ENCODE data around the gene DNAJC27.

The DNAJC27 gene

DNA sequence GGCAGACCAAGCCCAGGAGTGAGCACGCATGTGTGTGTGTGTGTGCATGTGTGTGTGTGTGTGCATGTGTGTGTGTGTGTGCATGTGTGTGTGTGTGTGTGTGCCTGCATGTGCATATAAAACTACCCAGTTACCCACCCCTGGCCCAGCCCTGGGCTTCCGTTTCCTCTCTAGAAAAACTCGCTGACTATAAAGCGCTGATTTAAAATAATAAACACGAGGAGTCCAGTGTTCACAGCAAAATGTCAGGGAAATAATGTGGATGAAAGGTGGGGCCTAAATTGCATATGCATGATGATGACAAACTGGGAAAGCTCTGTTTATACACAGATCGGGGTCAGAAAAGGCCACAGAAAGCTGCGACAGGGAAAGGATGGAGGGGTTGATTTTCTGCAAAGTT is 59.2 kb downstream of the DNAJC27 start:
- Histone ChIP-seq H3K27me3 (ENCODE audit: control insufficient read depth, insufficient read depth, low read length) (no peaks in the 10 kb centered on the region), H3K9me3 (ENCODE audit: control insufficient read depth, insufficient read depth, low read length) (no peaks in the 10 kb centered on the region), H3K4me3 (ENCODE audit: low read length) (no peak overlapping the region), H3K27ac (ENCODE audit: low read length) (no peak overlapping the region), H3K4me1 (ENCODE audit: control insufficient read depth, insufficient read depth, low read length) (no peaks in the 10 kb centered on the region; the same call in 1 of the 2 replicates), H3K36me3 (ENCODE audit: control insufficient read depth, insufficient read depth, low read length) (no peaks in the 10 kb centered on the region)
- no CpG with 5 or more reads among the region's 7 CpGs for WGBS (ENCODE audit: insufficient coverage, insufficient read length)
- DNase-seq (ENCODE audit: low read depth, low spot score): no peak

DNA sequence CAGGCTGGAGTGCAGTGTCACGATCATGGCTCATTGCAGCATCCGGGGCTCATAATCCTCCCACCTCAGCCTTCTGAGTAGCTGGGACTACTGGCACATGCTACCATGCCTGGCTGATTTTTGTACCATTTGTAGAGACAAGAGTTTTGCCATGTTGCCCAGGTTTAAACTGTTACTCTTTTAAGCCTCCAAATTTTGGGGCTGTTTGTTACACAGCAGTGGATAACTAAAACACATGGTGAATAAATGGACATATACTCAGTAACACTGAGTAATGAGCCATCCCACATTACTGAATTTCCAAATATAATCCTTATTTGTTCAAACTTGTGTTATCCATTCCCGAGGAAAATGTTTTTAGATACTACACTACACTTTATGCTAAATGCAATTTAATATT is 61.5 kb downstream of the DNAJC27 start:
- no peak overlapping the region for H3K4me3 ChIP-seq (ENCODE audit: low read length)
- no peak overlapping the region for H3K27ac ChIP-seq (ENCODE audit: low read length)
- no peak for DNase-seq (ENCODE audit: low read depth, low spot score)
- no peaks in the 10 kb centered on the region for H3K36me3 ChIP-seq (ENCODE audit: control insufficient read depth, insufficient read depth, low read length)
- H3K9me3 ChIP-seq (ENCODE audit: control insufficient read depth, insufficient read depth, low read length): no peaks in the 10 kb centered on the region
- WGBS (ENCODE audit: insufficient coverage, insufficient read length): no CpG with 5 or more reads among the region's 3 CpGs
- H3K4me1 ChIP-seq (ENCODE audit: control insufficient read depth, insufficient read depth, low read length): no peaks in the 10 kb centered on the region; the same call in 1 of the 2 replicates
- H3K27me3 ChIP-seq (ENCODE audit: control insufficient read depth, insufficient read depth, low read length): no peaks in the 10 kb centered on the region

DNA sequence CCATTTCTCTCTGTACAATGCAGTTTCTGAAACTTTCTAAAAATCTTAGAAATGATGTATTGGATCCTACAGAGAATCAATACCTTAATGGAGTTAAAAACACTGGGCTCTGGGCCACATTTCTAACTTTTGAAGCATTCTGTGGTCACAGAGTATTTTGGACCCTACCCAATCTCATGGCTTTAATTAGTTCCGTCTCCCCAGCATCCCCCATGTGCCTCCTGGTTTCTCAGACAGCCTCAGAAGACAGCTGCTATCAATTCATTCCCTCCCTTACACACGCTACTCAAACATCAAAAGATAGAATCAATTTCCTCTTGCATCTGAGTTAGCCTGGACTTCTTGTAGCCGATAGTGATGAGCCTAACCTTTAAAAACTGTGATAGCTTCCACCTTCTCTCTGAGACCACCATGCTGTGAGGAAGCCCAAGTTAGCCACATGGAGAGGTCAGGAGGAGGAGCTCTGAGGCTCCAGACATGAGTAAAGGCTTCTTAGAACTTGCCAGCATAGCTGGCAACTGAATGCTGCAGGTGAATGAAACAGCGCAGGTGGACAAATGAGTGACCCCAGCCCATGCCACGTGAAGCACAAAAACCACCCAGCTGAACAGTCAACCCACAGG is 62.1 kb downstream of the DNAJC27 start:
- H3K27me3 ChIP-seq (ENCODE audit: control insufficient read depth, insufficient read depth, low read length): no peaks in the 10 kb centered on the region
- H3K4me1 ChIP-seq (ENCODE audit: control insufficient read depth, insufficient read depth, low read length): no peaks in the 10 kb centered on the region; the same call in 1 of the 2 replicates
- no peaks in the 10 kb centered on the region for H3K9me3 ChIP-seq (ENCODE audit: control insufficient read depth, insufficient read depth, low read length)
- no CpG with 5 or more reads among the region's 5 CpGs for WGBS (ENCODE audit: insufficient coverage, insufficient read length)
- DNase-seq (ENCODE audit: low read depth, low spot score): no peak
- H3K27ac ChIP-seq (ENCODE audit: low read length): no peak overlapping the region
- H3K36me3 ChIP-seq (ENCODE audit: control insufficient read depth, insufficient read depth, low read length): no peaks in the 10 kb centered on the region
- no peak overlapping the region for H3K4me3 ChIP-seq (ENCODE audit: low read length)

DNA sequence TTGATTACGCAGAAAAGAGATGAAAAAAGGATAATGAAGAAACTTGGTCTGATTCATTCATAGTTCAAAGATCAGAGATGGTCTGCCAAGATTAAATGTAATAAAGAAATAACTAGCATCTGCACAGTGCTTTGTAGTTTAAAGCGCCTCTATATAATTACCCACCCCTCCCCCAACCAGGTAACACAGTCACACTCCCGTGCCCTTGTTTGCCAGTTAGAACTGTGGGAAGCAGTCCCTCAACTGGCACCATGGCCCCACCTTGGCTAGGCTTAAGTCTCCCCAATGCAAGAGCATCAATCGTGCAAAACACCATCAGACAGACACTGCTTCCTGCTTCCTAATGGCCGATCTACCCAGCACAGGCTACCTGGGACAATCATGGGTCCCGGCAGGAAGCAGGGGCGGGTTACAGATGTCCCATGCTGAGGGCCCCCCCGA is 63.3 kb downstream of the DNAJC27 start:
- no peaks in the 10 kb centered on the region for H3K9me3 ChIP-seq (ENCODE audit: control insufficient read depth, insufficient read depth, low read length)
- H3K27me3 ChIP-seq (ENCODE audit: control insufficient read depth, insufficient read depth, low read length): no peaks in the 10 kb centered on the region
- H3K4me1 ChIP-seq (ENCODE audit: control insufficient read depth, insufficient read depth, low read length): peaks cover 4% of the 10 kb centered on the region
- H3K4me3 ChIP-seq (ENCODE audit: low read length): no peak overlapping the region
- H3K36me3 ChIP-seq (ENCODE audit: control insufficient read depth, insufficient read depth, low read length): no peaks in the 10 kb centered on the region
- no CpG with 5 or more reads among the region's 8 CpGs for WGBS (ENCODE audit: insufficient coverage, insufficient read length)
- DNase-seq (ENCODE audit: low read depth, low spot score): no peak
- no peak overlapping the region for H3K27ac ChIP-seq (ENCODE audit: low read length)

DNA sequence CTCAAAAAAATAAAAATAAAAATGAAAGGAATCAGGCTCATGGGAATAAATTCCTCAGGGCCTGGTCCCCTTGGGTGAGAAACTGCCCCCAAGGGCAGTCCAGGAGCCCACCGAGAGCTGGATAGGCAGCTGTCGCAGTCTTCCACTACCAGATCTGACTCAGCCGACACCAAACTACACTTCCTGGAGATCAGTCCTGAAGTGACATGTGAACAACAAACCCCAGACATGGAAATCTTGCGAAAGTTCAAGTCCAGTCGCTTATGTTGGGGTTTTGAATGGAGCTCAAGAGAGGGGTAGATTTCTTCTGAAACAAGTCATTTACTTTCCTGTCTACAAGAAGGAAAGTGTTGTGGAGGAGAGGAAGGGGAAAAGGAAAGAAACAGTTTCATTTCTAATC is 64.6 kb downstream of the DNAJC27 start:
- WGBS (ENCODE audit: insufficient coverage, insufficient read length): no CpG with 5 or more reads among the region's 5 CpGs
- no peak for DNase-seq (ENCODE audit: low read depth, low spot score)
- Histone ChIP-seq H3K36me3 (ENCODE audit: control insufficient read depth, insufficient read depth, low read length) (no peaks in the 10 kb centered on the region), H3K9me3 (ENCODE audit: control insufficient read depth, insufficient read depth, low read length) (no peaks in the 10 kb centered on the region), H3K27me3 (ENCODE audit: control insufficient read depth, insufficient read depth, low read length) (no peaks in the 10 kb centered on the region), H3K4me1 (ENCODE audit: control insufficient read depth, insufficient read depth, low read length) (peaks cover 4% of the 10 kb centered on the region), H3K27ac (ENCODE audit: low read length) (no peak overlapping the region), H3K4me3 (ENCODE audit: low read length) (no peak overlapping the region)

DNA sequence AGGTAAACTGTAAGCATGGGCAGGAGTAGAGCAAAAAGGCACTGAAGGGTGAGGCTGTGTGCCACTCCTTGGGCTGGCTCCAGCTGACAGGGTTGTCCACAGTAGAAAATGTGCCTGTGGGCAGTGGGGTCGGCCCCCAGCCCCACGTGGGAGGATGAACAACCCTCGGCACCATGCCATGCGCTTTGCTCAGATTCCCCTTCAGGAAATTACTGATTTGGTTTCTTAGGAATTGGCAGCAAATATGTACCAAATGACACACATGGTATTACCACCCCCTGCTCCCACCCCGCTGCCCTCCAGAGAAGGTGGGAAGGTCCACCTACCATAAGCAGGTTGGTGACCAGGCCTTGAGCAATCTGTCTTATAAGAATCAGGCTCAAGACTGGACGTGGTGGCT is 65.3 kb downstream of the DNAJC27 start:
- no CpG with 5 or more reads among the region's 6 CpGs for whole genome bisulfite sequencing (ENCODE audit: insufficient coverage, insufficient read length)
- H3K27me3 ChIP-seq (ENCODE audit: control insufficient read depth, insufficient read depth, low read length): no peaks in the 10 kb centered on the region
- H3K36me3 ChIP-seq (ENCODE audit: control insufficient read depth, insufficient read depth, low read length): no peaks in the 10 kb centered on the region
- H3K4me3 ChIP-seq (ENCODE audit: low read length): no peak overlapping the region
- H3K4me1 ChIP-seq (ENCODE audit: control insufficient read depth, insufficient read depth, low read length): peaks cover 4% of the 10 kb centered on the region
- DNase-seq (ENCODE audit: low read depth, low spot score): no peak
- no peak overlapping the region for H3K27ac ChIP-seq (ENCODE audit: low read length)
- no peaks in the 10 kb centered on the region for H3K9me3 ChIP-seq (ENCODE audit: control insufficient read depth, insufficient read depth, low read length)

DNA sequence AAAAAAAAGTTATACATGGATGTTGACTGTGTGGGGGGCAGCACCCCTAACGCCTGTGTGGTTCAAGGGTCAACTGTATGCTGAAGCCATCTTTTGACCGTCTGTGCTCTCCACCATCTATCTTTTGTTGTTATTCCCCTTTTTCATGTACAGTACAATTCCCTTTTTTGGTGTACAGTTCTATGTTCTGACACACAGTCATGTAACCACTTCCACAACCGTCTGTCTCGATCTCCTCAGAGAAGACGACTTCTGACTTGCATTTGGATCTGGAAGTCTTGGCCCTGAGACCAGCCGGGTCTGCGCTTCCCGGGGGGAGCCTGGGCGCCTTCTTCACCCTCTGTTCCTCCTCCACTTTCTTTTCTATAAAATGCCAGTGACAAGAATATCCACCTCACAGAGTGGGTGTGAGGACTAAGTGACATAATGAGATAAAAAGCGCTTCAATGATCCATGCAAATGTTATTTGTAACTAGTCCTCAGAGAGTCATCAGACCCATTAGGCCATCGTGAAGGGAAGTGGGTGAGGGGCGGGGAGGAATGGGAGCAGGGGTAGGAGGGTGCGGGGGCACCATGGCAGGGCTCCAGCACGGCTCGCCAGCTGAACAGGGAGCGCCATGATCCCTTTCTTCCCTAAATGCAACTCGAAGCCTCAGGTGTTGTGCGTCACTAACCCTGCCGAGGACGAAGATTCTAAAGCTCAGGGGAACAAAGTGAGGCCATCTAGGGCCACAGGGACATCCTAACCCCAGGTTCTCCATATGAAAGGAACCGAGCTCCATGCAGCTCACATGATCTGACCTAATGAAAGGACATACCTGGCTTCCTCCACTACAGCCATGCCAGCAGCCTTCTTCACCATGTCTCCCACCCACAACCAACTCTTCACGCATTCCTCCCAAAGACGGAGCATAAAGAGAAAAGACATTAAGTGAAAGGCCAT is 68.3 kb downstream of the DNAJC27 start:
- Histone ChIP-seq H3K36me3 (ENCODE audit: control insufficient read depth, insufficient read depth, low read length) (no peaks in the 10 kb centered on the region), H3K4me3 (ENCODE audit: low read length) (no peak overlapping the region), H3K27me3 (ENCODE audit: control insufficient read depth, insufficient read depth, low read length) (no peaks in the 10 kb centered on the region), H3K9me3 (ENCODE audit: control insufficient read depth, insufficient read depth, low read length) (no peaks in the 10 kb centered on the region), H3K4me1 (ENCODE audit: control insufficient read depth, insufficient read depth, low read length) (peaks cover 4% of the 10 kb centered on the region), H3K27ac (ENCODE audit: low read length) (no peak overlapping the region)
- DNase-seq (ENCODE audit: low read depth, low spot score): no peak
- WGBS (ENCODE audit: insufficient coverage, insufficient read length): no CpG with 5 or more reads among the region's 23 CpGs

DNA sequence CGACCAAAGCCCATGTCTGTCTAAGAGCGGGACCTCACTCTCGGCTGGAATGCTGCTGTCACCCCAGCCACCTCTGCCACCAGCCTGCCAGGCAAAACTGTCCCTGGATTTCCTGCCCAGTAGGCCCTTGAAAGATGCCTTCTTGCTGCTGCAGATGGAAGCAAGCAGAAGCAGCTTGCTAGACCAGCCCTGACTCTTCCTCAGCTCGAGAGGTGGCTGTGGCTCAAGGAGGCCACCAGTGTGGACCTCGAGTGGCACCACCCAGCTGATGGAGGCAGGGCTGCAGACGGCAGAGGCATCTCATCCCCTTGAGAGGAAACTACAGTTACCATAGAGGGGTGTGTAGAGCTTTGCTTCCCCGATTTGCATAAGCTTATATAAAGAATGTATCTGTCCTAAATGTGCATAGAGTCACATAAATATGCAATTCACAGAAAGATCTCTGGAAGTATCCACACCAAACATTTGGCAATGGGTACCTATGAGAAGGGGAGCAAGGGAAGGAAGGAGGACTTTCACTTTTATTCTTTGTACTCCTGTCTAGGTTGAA is 72.3 kb downstream of the DNAJC27 start:
- Histone ChIP-seq H3K36me3 (ENCODE audit: control insufficient read depth, insufficient read depth, low read length) (no peaks in the 10 kb centered on the region), H3K4me3 (ENCODE audit: low read length) (no peak overlapping the region), H3K27me3 (ENCODE audit: control insufficient read depth, insufficient read depth, low read length) (no peaks in the 10 kb centered on the region; the same call in 1 of the 2 replicates), H3K27ac (ENCODE audit: low read length) (no peak overlapping the region), H3K4me1 (ENCODE audit: control insufficient read depth, insufficient read depth, low read length) (peaks cover 4% of the 10 kb centered on the region), H3K9me3 (ENCODE audit: control insufficient read depth, insufficient read depth, low read length) (no peaks in the 10 kb centered on the region)
- no CpG with 5 or more reads among the region's 7 CpGs for WGBS (ENCODE audit: insufficient coverage, insufficient read length)
- DNase-seq (ENCODE audit: low read depth, low spot score): no peak

DNA sequence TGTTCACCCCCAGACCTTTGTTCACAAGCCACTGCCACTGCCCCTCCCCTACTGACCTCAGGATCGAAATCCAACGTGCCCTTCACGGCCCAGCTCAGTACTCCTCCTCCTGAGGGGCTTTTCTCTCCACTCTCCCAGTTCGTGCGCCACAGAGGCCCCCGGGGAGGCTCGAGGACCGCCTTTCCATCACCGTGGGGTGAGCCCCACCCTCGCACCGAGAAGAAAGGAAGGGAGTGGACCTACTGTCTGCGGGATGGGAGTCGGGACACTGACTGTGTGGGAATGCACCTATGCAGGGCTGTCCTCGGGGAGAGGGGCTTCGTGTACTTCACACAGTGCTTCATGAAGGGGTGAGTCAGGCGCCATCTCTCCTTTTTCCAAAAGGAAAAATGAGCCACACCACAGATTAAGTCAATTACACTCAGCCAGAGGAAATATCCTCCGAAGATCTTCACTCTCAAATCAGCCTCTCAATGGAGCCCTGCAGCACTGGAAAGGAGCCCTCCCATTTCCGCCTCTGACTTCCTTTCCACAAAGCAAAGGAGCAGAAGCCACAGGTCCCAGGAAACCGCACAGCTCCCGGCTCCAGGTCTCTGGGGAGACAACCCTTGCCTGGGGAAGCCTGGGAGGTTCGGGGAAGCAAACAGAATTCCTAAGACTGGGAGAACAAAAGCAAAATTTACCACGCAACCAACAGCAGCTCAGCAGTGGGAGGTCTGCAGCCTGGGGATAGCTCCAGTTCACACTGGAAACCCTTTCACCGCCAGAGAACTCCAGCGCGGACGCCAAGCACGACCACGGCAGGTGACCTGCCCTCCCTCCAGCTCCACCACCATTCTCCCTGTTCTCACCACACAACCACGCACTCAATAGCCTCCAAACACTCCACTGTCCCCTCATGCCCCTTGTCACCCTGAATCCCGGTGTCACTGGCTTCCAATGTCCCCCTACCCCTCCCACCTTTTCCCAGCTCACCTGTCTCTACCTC is 73.3 kb downstream of the DNAJC27 start:
- no peak overlapping the region for H3K4me3 ChIP-seq (ENCODE audit: low read length)
- no peaks in the 10 kb centered on the region; the same call in 1 of the 2 replicates for H3K4me1 ChIP-seq (ENCODE audit: control insufficient read depth, insufficient read depth, low read length)

More for the DNA sequence above, 73.3 kb downstream of the DNAJC27 start:
- H3K27ac ChIP-seq (ENCODE audit: low read length): no peak overlapping the region
- no peak for DNase-seq (ENCODE audit: low read depth, low spot score)
- WGBS (ENCODE audit: insufficient coverage, insufficient read length): no CpG with 5 or more reads among the region's 30 CpGs
- H3K9me3 ChIP-seq (ENCODE audit: control insufficient read depth, insufficient read depth, low read length): no peaks in the 10 kb centered on the region
- H3K36me3 ChIP-seq (ENCODE audit: control insufficient read depth, insufficient read depth, low read length): no peaks in the 10 kb centered on the region
- no peaks in the 10 kb centered on the region; the same call in 1 of the 2 replicates for H3K27me3 ChIP-seq (ENCODE audit: control insufficient read depth, insufficient read depth, low read length)

Measured in iPS DF 6.9 (cell line).